NCI-H187 treated with DMSO at 0.1 percent for 48 hours (cell line): ENCODE data around the gene HEPN1.

Source experiments
- DNase-seq: peaks from one replicate; lab custom pipeline; 2025; lab: John Stamatoyannopoulos, UW

The HEPN1 gene

DNA sequence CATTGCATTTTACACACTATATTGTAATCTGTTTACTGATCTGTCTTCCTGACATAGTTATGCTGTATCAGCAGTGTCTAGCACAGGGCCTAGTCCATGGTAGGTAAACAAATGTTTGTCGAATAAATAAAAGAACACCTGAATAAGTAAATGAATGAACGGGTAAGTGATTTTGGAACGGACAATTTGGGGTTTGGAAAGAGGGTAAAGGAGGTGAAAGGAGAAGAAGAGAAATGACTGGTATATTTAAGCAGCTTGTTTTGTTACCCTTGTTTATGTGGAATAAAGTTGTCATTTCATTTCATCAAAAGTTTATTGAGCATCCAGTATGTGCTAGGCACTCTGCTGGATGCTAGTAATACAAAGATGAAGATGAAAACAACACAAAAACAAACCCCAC lies at the start of gene HEPN1:
Gene HEPN1, plus strand, starts transcription at position 301 of the 400 bp plus-strand sequence.
- no peak for DNase-seq

DNA sequence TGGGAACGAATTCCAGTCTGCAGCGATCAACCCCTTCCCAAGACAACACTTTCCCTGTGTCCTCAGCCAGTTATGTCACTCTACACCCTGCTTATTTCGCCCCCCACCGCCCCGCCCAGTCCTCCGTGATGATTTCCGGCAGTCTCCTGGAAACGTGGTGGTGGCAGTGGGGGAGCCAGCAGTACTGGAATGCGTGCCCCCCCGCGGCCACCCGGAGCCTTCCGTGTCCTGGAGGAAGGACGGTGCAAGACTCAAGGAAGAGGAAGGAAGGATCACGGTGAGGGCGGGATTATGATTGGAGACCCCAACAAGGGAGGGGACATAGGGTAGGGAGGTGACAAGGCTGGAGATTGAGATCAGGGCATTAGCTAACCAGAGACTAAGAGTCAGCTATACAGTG lies 49.7 kb upstream of the HEPN1 start:
- DNase-seq: no peak

GRCh38 chr11:124869856-124870387 lies 49.1 kb upstream of the HEPN1 start:
- no peak for DNase-seq

DNA sequence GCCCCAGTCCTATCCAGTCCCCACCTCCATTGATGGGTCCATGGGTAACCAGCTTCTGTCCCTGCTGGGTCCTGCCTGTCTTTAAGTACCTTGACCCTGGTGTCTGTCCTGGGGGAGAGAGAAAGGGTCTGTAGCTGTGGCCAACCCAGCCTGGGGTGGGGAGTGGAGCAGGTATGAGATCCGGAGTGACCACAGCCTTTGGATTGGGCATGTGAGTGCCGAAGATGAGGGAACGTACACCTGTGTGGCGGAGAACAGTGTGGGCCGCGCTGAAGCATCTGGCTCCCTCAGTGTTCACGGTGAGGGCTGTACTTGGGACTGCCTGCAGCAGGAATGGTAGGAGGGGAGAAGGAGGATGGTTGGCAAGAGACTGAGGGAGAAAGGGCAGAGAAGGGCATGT lies 48.6 kb upstream of the HEPN1 start:
- no peak for DNase-seq

DNA sequence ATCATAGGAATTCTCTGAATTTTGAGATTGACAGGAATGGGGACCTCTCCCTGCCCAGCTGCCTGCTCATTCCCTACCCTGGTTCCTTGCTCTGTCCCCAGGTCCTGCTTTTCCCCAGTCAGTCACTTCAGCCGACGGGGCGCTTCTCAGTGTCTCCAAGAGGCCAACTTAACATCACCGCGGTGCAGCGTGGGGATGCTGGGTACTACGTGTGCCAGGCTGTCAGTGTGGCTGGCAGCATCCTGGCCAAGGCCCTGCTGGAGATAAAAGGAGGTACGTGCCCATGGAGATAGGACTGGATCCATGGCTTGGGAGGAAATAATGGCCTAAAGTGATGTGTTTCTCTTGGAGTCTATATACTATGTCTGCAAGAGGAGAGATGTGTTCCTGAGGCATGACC lies 46.8 kb upstream of the HEPN1 start:
- DNase-seq: no peak

GRCh38 chr11:124872741-124873140 lies 46.3 kb upstream of the HEPN1 start:
- DNase-seq: no peak

DNA sequence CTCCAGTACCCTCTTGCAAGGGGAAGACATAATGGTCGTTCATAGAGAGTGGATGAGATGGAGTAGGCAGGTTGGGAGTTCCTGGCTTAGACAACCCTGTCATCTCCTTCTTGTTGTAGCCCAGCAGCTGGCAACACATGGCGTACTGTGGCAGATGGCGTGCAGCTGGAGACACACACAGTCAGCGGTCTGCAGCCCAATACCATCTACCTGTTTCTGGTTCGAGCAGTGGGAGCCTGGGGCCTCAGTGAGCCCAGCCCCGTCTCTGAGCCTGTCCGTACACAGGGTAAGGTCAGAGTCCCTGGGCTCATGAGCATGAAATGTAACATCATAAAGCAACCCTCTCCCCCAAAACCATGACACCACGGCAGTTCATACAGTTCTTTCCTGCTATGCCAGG lies 45.1 kb upstream of the HEPN1 start:
- DNase-seq: no peak

DNA sequence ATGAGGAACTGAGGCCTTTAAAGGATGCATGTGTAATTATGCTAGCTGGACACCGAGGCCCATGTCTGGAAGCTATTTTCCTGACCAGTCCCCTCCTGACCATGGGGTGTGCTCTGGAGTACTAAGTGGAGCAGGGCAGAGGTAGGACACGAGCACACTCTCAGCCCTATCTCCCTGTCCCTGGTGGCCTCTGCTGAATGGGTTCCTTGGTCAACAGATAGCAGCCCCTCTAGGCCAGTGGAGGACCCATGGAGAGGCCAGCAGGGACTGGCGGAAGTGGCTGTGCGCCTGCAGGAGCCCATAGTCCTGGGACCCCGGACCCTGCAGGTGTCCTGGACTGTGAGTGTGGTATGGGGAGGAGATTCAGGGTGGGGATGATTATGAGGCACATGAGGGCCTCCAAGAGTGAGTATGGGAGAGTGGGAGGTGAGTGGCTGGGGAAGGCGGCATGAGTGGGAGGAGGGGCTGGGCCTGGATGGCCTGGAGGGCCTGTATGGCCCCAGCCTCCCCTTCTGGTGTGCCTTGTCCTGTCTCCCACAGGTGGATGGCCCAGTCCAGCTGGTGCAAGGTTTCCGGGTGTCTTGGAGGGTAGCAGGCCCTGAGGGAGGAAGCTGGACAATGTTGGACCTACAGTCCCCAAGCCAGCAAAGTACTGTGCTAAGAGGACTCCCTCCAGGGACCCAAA lies 44.3 kb upstream of the HEPN1 start:
- no peak for DNase-seq

DNA sequence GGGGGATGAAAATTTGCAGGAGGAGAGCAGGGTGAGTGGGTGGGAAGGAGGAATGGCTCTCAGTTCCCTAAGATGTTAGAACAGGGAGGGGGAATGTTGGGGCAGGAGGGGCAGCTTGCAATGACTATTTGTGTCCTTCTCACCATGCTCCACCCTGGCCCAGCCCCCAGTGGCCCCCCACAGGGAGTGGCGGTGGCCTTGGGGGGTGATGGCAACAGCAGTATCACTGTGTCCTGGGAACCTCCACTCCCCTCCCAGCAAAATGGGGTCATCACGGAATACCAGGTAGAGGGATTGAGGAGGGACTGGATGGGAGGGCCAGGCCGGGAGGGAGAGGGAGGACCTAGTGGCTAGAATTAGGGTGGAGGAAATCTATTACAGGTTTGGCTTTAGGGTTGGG lies 43.6 kb upstream of the HEPN1 start:
- DNase-seq: no peak

- no peak for DNase-seq
These were observed 42.9 kb upstream of the HEPN1 start for GRCh38 chr11:124875943-124876817.

DNA sequence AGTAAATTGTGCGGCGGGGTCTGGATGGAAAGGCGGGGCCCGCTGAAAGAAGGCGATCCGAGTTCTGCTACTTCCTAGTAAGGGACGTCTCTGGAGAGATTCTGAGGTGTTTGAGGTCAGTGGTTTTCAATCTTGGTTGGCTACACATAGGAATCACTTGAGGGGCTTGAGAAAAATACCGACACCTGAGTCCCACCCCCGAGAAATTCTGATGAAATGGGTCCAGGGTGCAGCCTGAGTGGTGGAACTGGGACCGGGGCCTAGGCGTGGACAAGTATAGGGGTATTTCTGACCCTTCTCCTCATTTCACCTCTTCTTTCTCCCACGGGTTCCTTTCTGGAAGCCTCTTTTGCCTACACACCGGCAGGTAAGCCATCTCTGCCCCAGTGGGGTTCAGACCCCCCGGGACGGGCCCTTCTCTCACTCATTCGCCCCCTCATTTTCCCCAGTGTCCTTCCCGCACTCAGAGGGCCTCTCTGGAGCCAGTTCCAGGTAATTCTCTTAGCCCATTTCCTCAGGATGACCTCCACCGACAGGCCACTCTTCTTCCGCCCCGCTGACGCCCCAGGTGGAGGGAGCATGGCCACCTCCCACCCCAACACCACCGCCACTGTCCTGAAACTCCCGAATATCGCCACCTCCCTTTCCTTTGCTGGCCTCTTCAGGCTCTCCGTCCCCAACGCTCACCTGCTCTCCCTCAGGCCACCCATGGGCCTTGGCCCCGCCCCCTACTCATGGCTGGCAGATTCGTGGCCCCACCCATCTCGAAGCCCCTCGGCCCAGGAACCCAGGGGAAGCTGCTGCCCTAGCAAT lies 42.0 kb upstream of the HEPN1 start:
- DNase-seq: no peak

DNA sequence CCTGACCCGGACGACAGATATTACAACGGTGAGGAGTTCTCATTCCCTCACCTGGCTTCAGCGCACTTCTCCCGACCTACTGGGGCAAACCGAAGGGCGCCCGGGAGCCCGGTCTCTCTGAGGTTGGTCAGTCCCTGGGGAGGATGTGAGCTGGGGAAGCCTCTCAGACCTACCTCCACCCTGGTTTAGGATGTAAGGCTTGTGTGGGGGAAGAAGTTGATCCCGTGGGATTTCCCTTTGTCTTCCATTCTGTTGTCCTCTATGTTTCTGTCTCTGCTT lies 41.5 kb upstream of the HEPN1 start:
- DNase-seq: no peak

DNA sequence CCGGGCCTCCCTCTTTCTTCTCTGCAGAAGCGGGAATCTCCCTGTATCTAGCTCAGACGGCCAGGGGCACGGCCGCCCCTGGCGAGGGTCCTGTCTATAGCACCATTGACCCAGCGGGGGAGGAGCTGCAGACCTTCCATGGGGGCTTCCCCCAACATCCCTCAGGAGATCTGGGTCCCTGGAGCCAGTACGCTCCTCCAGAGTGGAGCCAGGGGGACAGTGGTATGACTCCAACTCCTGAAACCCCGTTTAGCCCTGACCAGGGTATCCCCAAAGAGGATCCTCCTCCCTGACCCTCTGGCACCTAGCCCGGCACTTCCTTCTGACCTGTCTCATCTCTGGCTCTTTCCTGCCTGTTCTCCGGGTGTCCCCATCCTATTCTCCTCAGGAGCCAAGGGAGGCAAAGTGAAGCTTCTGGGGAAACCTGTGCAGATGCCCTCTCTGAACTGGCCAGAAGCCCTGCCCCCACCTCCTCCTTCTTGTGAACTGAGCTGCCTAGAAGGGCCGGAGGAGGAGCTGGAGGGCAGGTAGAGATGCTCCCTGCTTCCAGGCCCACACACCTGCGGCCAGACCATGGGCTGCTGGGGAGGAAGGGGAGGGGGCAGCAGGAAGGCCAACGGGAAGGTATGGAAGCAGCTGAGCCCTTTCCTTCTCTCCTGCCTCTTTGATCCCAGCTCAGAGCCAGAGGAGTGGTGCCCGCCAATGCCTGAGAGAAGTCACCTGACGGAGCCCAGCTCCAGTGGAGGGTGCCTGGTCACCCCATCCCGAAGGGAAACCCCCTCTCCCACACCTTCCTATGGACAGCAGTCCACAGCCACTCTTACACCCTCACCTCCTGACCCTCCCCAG lies 40.9 kb upstream of the HEPN1 start:
- DNase-seq: no peak

- no peak for DNase-seq
These were observed 40.1 kb upstream of the HEPN1 start for GRCh38 chr11:124878759-124879492.

DNA sequence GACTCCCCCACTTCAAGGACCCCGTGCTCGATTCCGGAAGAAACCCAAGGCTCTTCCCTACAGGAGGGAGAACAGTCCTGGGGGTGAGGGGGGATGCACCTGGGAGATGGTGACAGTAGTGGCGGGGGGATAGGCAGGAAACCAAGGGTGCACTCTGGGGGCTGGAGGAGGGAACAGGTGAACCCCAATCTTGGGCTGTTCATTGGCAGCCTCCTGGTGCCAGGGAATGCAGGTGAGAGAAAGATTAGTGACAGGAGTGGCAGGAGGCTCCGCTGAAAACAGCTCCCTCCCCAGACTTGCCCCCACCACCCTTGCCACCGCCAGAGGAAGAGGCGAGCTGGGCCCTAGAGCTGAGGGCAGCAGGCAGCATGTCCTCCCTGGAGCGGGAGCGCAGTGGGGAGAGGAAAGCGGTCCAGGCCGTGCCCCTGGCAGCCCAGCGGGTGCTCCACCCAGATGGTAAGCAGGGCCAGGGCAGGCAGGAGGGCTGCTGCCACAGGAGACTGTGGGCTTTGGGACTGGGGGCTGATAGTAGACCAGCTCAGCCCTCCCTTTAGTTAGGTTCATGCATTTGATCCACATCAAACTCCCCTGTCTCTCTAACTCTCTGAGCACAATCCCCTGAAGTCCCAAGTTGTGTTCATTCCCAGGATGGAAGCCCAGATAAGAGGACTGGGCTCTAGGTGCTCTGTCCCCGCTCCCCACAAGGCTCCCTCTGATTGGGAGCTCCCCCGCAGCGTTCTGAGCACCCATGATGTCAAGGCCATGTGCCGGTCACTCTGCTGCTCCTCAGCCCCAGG lies 39.4 kb upstream of the HEPN1 start:
- no peak for DNase-seq

DNA sequence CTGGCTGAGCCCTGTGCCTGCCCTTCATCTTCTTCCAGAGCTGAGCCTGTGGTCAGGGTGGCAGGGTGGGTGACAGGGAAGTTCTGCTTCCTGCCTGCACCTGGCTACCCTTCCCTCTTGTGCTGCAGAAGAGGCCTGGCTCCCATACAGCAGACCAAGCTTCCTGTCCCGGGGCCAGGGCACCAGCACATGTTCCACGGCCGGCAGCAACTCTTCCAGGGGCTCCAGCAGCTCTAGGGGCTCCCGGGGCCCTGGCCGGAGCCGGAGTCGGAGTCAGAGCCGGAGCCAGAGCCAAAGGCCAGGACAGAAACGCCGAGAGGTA lies 38.8 kb upstream of the HEPN1 start:
- DNase-seq: no peak

GRCh38 chr11:124880958-124881357 lies 38.1 kb upstream of the HEPN1 start:
- no peak for DNase-seq

DNA sequence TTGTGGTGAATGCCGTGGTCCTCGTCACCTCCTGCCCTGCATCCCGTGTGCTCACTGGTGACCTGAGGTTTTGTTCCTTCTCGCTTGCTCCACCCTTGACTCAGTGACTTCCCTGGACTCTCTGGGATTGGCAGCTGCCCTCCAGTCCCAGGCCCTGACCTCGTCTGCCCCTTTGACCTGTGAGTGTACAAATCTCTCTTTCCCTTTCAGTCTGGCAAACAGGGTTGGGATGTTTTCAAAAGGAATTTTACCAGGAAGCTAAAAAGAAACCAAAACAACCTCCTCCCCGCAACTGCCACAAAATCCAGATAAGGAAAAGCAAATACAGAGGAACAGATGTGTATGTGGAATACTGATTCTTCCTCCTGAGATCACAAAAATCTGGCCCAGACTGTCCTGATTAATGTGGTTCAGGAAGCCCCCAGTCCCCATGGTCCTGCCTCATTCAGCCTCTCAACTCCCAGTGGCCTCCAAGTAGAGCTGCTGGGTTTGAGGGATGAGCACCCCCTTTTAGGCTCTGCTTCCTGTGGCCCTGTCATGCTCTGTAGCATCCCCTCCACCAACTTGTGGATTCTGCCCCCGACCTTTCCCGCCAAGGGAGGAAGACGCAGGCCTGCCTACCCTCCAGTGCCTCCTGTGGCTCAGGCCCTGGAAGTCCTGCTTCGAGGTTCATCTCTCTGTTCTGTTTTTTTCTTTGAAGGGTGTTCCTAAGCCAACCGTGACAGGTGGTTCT lies 36.5 kb upstream of the HEPN1 start:
- no peak for DNase-seq

- DNase-seq: no peak
These were observed 34.7 kb upstream of the HEPN1 start for GRCh38 chr11:124884340-124884739.
